KMS-11 (cell line): ENCODE data around the gene JAKMIP1.

Source experiments
- H2AFZ ChIP-seq: fragments of 200-600 bp; sonication (generic); 2 replicates; pipeline ENCODE4 v1.6.1; 2016; ENCODE audit warnings: antibody characterized with exemption, mixed run types, low read depth
- H3K27ac ChIP-seq: fragments of 200-600 bp; sonication (generic); 2 replicates; pipeline ENCODE4 v1.6.1; 2016; ENCODE audit warnings: mild to moderate bottlenecking, mixed run types
- H3K27me3 ChIP-seq: fragments of 200-600 bp; sonication (generic); 2 replicates; pipeline ENCODE4 v1.6.1; 2017; ENCODE audit warnings: mild to moderate bottlenecking, low read depth, mixed run types, moderate library complexity; ENCODE audit not compliant: insufficient read depth
- H3K36me3 ChIP-seq: fragments of 200-600 bp; sonication (generic); 2 replicates; pipeline ENCODE4 v1.6.1; 2017; ENCODE audit warnings: mild to moderate bottlenecking, mixed run types; ENCODE audit not compliant: insufficient read depth
- H3K4me1 ChIP-seq: fragments of 200-600 bp; sonication (generic); 2 replicates; pipeline ENCODE4 v1.6.1; 2016; ENCODE audit warnings: mild to moderate bottlenecking, low read depth, mixed run types; ENCODE audit not compliant: poor library complexity, severe bottlenecking
- H3K4me2 ChIP-seq: fragments of 200-600 bp; sonication (generic); 2 replicates; pipeline ENCODE4 v1.7.0; 2016; ENCODE audit warnings: mild to moderate bottlenecking, mixed run types
- H3K4me3 ChIP-seq: fragments of 200-600 bp; sonication (generic); IDR thresholded peaks from 2 replicates; pipeline ENCODE4 v1.6.1; 2017; ENCODE audit warnings: low read depth, low read length, mixed read lengths; ENCODE audit not compliant: insufficient read depth
- H3K79me2 ChIP-seq: fragments of 200-600 bp; sonication (generic); 2 replicates; pipeline ENCODE4 v1.6.1; 2016; ENCODE audit warnings: low read depth, mixed run types; ENCODE audit not compliant: insufficient read depth
- H3K9ac ChIP-seq: fragments of 200-600 bp; sonication (generic); 2 replicates; pipeline ENCODE4 v1.6.1; 2016; ENCODE audit warnings: mild to moderate bottlenecking, mixed run types
- H4K20me1 ChIP-seq: fragments of 200-600 bp; sonication (generic); 2 replicates; pipeline ENCODE4 v1.6.1; 2016; ENCODE audit warnings: mild to moderate bottlenecking, mixed run types; ENCODE audit not compliant: insufficient read depth
- TF ChIP-seq, protein P1 (sequence below): fragments of 200-600 bp; sonication (generic); conservative IDR thresholded peaks from 2 replicates; pipeline ENCODE4 v1.6.1; 2017; ENCODE audit warnings: low read depth, mild to moderate bottlenecking, antibody characterized with exemption, low read length, moderate library complexity, mixed read lengths

The JAKMIP1 gene

DNA sequence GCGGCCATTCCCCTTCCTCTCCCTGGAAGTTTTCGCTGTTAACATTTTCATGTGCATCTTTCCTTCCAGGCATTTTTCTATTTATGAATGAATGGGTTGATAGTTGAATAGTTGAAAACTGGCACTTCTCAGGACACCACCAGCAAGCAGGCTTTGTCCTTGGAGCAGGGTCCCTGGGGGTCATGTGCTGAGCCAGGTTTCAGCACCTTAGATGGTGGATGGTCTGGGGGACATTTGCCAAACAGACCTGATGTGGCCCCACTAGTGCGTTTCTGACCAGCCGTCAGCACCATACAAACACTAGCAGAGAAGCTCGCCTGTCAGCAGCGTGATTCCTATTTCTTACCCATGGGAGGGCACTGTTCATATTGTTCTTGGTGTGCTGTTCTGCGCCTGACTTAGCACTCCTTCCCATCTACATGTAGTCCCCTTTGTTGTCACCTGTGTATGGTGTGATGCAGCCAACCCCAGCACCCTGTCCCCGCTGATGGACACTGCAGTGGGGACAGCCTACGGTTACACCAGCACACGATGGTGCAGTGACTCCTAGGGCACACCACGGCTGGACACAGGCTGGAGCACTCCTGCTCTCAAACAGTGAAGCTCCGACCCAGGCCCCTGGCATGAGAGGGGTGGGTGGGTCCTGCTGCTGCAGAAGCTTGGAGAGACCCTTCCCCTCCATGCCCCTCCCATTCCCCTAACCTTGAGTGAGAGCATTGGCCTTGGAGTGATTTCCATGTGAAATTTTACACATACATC lies 42.1 kb upstream of the JAKMIP1 start:
- Histone ChIP-seq H3K79me2 (no peaks in the 10 kb centered on the region), H3K4me2 (no peak overlapping the region), H3K4me1 (no peaks in the 10 kb centered on the region), H3K27ac (no peak overlapping the region), H3K36me3 (no peaks in the 10 kb centered on the region), H2AFZ (no peak overlapping the region), H3K9ac (no peak overlapping the region), H3K4me3 (no peak overlapping the region), H4K20me1 (no peaks in the 10 kb centered on the region), H3K27me3 (no peaks in the 10 kb centered on the region)
- TF ChIP-seq, protein P1, sequence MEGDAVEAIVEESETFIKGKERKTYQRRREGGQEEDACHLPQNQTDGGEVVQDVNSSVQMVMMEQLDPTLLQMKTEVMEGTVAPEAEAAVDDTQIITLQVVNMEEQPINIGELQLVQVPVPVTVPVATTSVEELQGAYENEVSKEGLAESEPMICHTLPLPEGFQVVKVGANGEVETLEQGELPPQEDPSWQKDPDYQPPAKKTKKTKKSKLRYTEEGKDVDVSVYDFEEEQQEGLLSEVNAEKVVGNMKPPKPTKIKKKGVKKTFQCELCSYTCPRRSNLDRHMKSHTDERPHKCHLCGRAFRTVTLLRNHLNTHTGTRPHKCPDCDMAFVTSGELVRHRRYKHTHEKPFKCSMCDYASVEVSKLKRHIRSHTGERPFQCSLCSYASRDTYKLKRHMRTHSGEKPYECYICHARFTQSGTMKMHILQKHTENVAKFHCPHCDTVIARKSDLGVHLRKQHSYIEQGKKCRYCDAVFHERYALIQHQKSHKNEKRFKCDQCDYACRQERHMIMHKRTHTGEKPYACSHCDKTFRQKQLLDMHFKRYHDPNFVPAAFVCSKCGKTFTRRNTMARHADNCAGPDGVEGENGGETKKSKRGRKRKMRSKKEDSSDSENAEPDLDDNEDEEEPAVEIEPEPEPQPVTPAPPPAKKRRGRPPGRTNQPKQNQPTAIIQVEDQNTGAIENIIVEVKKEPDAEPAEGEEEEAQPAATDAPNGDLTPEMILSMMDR: no peak

DNA sequence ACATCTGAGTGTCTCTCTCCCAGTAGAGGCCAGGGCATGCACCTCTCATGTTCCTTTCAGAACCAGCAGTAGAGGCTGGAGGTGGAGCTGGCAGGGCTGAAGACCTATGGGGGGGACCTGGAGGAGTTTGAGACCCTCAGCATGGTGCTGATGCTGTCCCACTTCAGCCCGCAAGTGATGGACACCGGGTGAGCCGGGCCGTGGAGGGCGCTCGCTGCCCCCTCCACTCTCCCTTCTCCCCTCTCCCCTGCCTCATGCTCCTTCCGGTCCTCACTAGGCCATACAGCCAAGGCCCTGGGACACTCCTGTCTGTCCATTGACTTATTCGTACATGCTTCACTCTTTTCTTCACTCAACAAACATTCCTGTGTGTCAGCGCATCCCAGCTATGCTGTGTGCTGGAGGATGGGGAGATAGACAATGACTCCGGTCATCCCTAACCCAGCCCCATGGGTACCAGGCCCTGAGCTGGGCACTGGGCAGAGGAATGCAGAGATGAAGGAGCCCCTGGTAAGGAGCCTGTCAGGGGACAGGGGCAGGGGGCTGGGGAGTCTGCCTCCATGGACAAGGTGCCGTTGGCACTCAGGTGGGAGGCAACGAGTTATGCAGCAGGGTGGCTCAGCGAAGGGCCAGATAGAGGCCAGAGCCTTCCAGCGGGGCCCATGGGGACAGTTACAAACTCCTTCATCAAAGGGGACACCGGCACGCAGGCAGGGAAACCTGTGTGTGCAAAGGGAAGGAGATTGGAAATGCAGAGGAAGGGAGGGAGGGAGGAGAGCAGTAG lies 40.9 kb upstream of the JAKMIP1 start:
- Histone ChIP-seq H3K27me3 (no peaks in the 10 kb centered on the region), H3K27ac (no peak overlapping the region), H2AFZ (no peak overlapping the region), H3K4me3 (no peak overlapping the region), H3K36me3 (no peaks in the 10 kb centered on the region), H3K4me2 (no peak overlapping the region), H3K4me1 (no peaks in the 10 kb centered on the region), H3K9ac (no peak overlapping the region), H3K79me2 (no peaks in the 10 kb centered on the region), H4K20me1 (no peaks in the 10 kb centered on the region)
- TF ChIP-seq, protein P1: no peak

DNA sequence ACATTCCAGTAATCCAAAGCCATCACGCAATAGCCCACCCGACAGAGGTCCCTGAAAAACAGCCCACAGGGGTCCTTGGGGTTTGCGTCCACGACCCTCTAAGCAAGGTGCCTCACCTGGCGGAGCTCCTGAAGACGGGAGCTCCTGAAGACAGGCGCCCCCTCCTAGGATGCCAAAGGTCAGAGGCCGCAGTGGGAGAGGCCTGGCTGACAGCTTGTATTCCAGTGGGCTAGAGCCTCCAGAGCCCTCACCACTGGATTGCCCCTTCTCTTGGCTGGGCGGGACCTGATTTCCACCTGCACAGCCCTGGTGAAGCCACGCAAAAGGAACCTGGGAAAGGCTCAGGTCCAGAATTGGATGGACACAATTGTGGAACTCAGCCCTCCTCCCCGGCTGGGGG lies 39.6 kb upstream of the JAKMIP1 start:
- Histone ChIP-seq H2AFZ (no peak overlapping the region), H3K27ac (no peak overlapping the region), H3K4me3 (no peak overlapping the region), H3K4me2 (no peak overlapping the region), H4K20me1 (no peaks in the 10 kb centered on the region), H3K4me1 (no peaks in the 10 kb centered on the region), H3K27me3 (no peaks in the 10 kb centered on the region), H3K79me2 (no peaks in the 10 kb centered on the region), H3K9ac (no peak overlapping the region), H3K36me3 (no peaks in the 10 kb centered on the region)
- TF ChIP-seq, protein P1: no peak

DNA sequence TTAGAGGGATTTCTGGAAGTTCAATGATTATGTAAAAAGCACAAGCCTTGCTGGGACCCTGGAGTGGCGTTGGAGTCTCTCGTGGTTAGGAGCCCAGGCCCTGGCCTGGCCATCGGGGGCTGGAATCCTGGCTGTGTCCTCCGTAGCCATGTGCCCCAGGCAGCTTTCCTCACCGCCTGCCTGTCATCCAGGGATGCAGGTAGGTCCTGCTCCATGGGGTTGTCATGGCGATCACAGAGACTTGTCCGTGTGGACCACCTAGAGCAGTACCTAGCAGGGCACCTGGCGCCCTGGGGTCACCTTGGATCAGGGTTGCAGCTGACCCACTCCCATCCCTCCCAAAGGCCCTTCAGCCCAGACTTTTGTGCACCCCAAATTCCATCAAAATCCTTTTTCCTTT lies 39.1 kb upstream of the JAKMIP1 start:
- H4K20me1 ChIP-seq: no peaks in the 10 kb centered on the region
- H3K79me2 ChIP-seq: no peaks in the 10 kb centered on the region
- no peak overlapping the region for H3K4me3 ChIP-seq
- H3K27me3 ChIP-seq: no peaks in the 10 kb centered on the region
- TF ChIP-seq, protein P1: no peak
- no peak overlapping the region for H2AFZ ChIP-seq
- H3K9ac ChIP-seq: no peak overlapping the region
- H3K36me3 ChIP-seq: no peaks in the 10 kb centered on the region
- H3K4me1 ChIP-seq: no peaks in the 10 kb centered on the region
- no peak overlapping the region for H3K4me2 ChIP-seq
- no peak overlapping the region for H3K27ac ChIP-seq
